NCI-H128 (cell line): ENCODE measurements around the gene SFT2D1.
A peak's percentile ranks its signal among the peaks of the same experiment; 100 is the strongest.

ENCODE experiments used
- DNase-seq: peaks from one replicate; lab custom pipeline; 2025; ENCODE audit not compliant: unreplicated experiment; lab: John Stamatoyannopoulos, UW

Gene SFT2D1

GRCh38 chr6:166308769-166309589 lies 33.4 kb downstream of the SFT2D1 start:
- DNase-seq, result peak; percentile 35

- DNase-seq, result no peak
These were observed 34.1 kb downstream of the SFT2D1 start, which contains the start of gene PRR18 for GRCh38 chr6:166308033-166308768. Gene PRR18, minus strand, starts transcription at chr6:166308392. Its CDS starts 250 bp downstream, at chr6:166308142.

- DNase-seq, result no peak
These were observed 35.0 kb downstream of the SFT2D1 start for GRCh38 chr6:166307082-166308032.

- DNase-seq, result no peak
These were observed 35.8 kb downstream of the SFT2D1 start for GRCh38 chr6:166306378-166307081.

- no peak for DNase-seq
These were observed 36.7 kb downstream of the SFT2D1 start for GRCh38 chr6:166305562-166306117.

- no peak for DNase-seq
These were observed 38.2 kb downstream of the SFT2D1 start for GRCh38 chr6:166304106-166304505.

GRCh38 chr6:166301611-166302529 lies 40.5 kb downstream of the SFT2D1 start:
- DNase-seq, result no peak

- DNase-seq, result no peak
These were observed 41.9 kb downstream of the SFT2D1 start for GRCh38 chr6:166300357-166300987.

- DNase-seq, result no peak
These were observed 44.7 kb downstream of the SFT2D1 start for GRCh38 chr6:166297606-166298005.

- DNase-seq, result no peak
These were observed 46.1 kb downstream of the SFT2D1 start for GRCh38 chr6:166296035-166296883.

- no peak for DNase-seq
These were observed 48.4 kb downstream of the SFT2D1 start for GRCh38 chr6:166293731-166294584.

- DNase-seq, result no peak
These were observed 52.9 kb downstream of the SFT2D1 start for GRCh38 chr6:166289207-166290060.

GRCh38 chr6:166286839-166287271 lies 55.5 kb downstream of the SFT2D1 start:
- DNase-seq, result no peak

- DNase-seq, result no peak
These were observed 57.1 kb downstream of the SFT2D1 start for GRCh38 chr6:166285233-166285632.

GRCh38 chr6:166284640-166285039 lies 57.7 kb downstream of the SFT2D1 start:
- DNase-seq, result no peak
